ENCODE data around the gene SFXN5. TPM values are rescaled to one million over a fixed set of nuclear protein-coding genes. Genes with fewer than 3 reads are reported as not detected.

Gene SFXN5
- polyA plus RNA-seq, 3 donors = 5.9 to 28.6 (median 9.5) TPM

- no peak for TF ChIP-seq CTCF (IDR thresholded peaks at IDR 0.05)
- intact Hi-C loops (cut with micrococcal nuclease) = no loop called here
- Histone ChIP-seq H3K4me1 (ENCODE audit: control insufficient read depth in 1 of 2, insufficient read depth in 2 of 2, low read length in 2 of 2) (no peaks in the 10 kb centered on the region), H3K27me3 (ENCODE audit: control insufficient read depth in 2 of 2, insufficient read depth in 2 of 2, low read length in 2 of 2) (no peaks in the 10 kb centered on the region), H3K9ac (ENCODE audit: insufficient read depth, low read length, poor library complexity, severe bottlenecking) (no peak overlapping the region), H3K4me3 (replicated peaks in 1 of 3; ENCODE audit: low read depth in 2 of 3, low read length in 3 of 3) (no peak overlapping the region), H3K79me2 (ENCODE audit: insufficient read depth, low read length) (no peaks in the 10 kb centered on the region), H3K36me3 (replicated peaks in 1 of 2; ENCODE audit: control insufficient read depth in 1 of 2, insufficient read depth in 2 of 2, low read length in 2 of 2) (no peaks in the 10 kb centered on the region), H3K4me2 (replicated peaks; ENCODE audit: extremely low read depth, low read length, poor library complexity, severe bottlenecking) (no peak overlapping the region), H2AFZ (ENCODE audit: insufficient read depth, low read depth, low read length, poor library complexity, severe bottlenecking) (no peak overlapping the region), H4K20me1 (ENCODE audit: insufficient read depth, low read length) (no peaks in the 10 kb centered on the region), H3K9me3 (replicated peaks in 1 of 2; ENCODE audit: control insufficient read depth in 1 of 2, insufficient read depth in 1 of 2, low read length in 2 of 2) (no peaks in the 10 kb centered on the region), H3K27ac (ENCODE audit: low read depth in 1 of 2, low read length in 2 of 2) (no peak overlapping the region)
- H3K4me3 Mint-ChIP-seq = no peak overlapping the region
- peaks cover 1% of the 10 kb centered on the region for H3K4me1 Mint-ChIP-seq
- peaks cover 6 to 20% (median 13%) of the 10 kb centered on the region in 3 donors for H3K27me3 Mint-ChIP-seq (ENCODE audit: low read depth in 3 of 3)
- H3K9me3 Mint-ChIP-seq = peaks cover 0 to 1% (median 0%) of the 10 kb centered on the region in 7 donors
- H3K27ac Mint-ChIP-seq = no peak overlapping the region
- DNase-seq = no peak
- H3K36me3 Mint-ChIP-seq = no peaks in the 10 kb centered on the region
- 97% methylated on average over 20 of the region's 31 CpGs for WGBS (ENCODE audit: insufficient coverage)
Measured at GRCh38 chr2:73080321-73081131, 9.0 kb upstream of the SFXN5 start.

- peaks cover 0 to 1% (median 0%) of the 10 kb centered on the region in 7 donors for H3K9me3 Mint-ChIP-seq
Measured at GRCh38 chr2:73079636-73080035, 8.1 kb upstream of the SFXN5 start.

More at GRCh38 chr2:73079636-73080035, 8.1 kb upstream of the SFXN5 start:
- Histone ChIP-seq H3K4me3 (replicated peaks in 1 of 3; ENCODE audit: low read depth in 2 of 3, low read length in 3 of 3) (no peak overlapping the region), H3K36me3 (replicated peaks in 1 of 2; ENCODE audit: control insufficient read depth in 1 of 2, insufficient read depth in 2 of 2, low read length in 2 of 2) (no peaks in the 10 kb centered on the region), H2AFZ (ENCODE audit: insufficient read depth, low read depth, low read length, poor library complexity, severe bottlenecking) (no peak overlapping the region), H3K27ac (ENCODE audit: low read depth in 1 of 2, low read length in 2 of 2) (no peak overlapping the region), H3K4me2 (replicated peaks; ENCODE audit: extremely low read depth, low read length, poor library complexity, severe bottlenecking) (no peak overlapping the region), H4K20me1 (ENCODE audit: insufficient read depth, low read length) (no peaks in the 10 kb centered on the region), H3K79me2 (ENCODE audit: insufficient read depth, low read length) (no peaks in the 10 kb centered on the region), H3K4me1 (ENCODE audit: control insufficient read depth in 1 of 2, insufficient read depth in 2 of 2, low read length in 2 of 2) (no peaks in the 10 kb centered on the region), H3K9ac (ENCODE audit: insufficient read depth, low read length, poor library complexity, severe bottlenecking) (no peak overlapping the region), H3K27me3 (ENCODE audit: control insufficient read depth in 2 of 2, insufficient read depth in 2 of 2, low read length in 2 of 2) (no peaks in the 10 kb centered on the region), H3K9me3 (replicated peaks in 1 of 2; ENCODE audit: control insufficient read depth in 1 of 2, insufficient read depth in 1 of 2, low read length in 2 of 2) (no peaks in the 10 kb centered on the region)
- H3K27ac Mint-ChIP-seq = no peak overlapping the region
- no peak for DNase-seq
- intact Hi-C loops (cut with micrococcal nuclease) = no loop called here
- 94% methylated on average over 8 of the region's 9 CpGs for WGBS (ENCODE audit: insufficient coverage)
- peaks cover 6 to 20% (median 19%) of the 10 kb centered on the region in 3 donors for H3K27me3 Mint-ChIP-seq (ENCODE audit: low read depth in 3 of 3)
- no peaks in the 10 kb centered on the region for H3K36me3 Mint-ChIP-seq
- TF ChIP-seq CTCF (IDR thresholded peaks at IDR 0.05) = no peak
- no peaks in the 10 kb centered on the region for H3K4me1 Mint-ChIP-seq
- H3K4me3 Mint-ChIP-seq = no peak overlapping the region
